Endothelial cell of umbilical vein (primary cell): ENCODE results near the gene ITGA3. TPM values are rescaled to one million over a fixed set of nuclear protein-coding genes. Genes with fewer than 3 reads are reported as not detected.

Source experiments
- BruUV-seq: library from RNA; stranded (reverse); fragments of 400-500 nt; replicated peaks from 2 replicates; lab custom pipeline; 2021; lab: Mats Ljungman, UMichigan
- CTCF ChIA-PET: fragments of 300-600, 350-600 bp; sonication (Branson Sonifier 250); formaldehyde crosslinking; loops from one replicate; lab custom pipeline; 2021; ENCODE audit warnings: antibody characterized with exemption, inconsistent platforms; lab: Charles Lee
- POLR2A ChIA-PET: fragments of 300-600, 350-600 bp; sonication (Branson Sonifier 250); formaldehyde crosslinking; loops from one replicate; lab custom pipeline; 2021; ENCODE audit warnings: antibody characterized with exemption, inconsistent platforms; lab: Charles Lee
- DNase-seq: peaks from one replicate; pipeline ENCODE4 v3.0.0-alpha.2; 2011; ENCODE audit warnings: low read depth, low spot score
- FAIRE-seq: peaks from 2 replicates; lab custom pipeline; 2011; peaks lifted over from hg19 to GRCh38; lab: Jason Lieb, UNC
- H2AFZ ChIP-seq: 2 replicates; pipeline ENCODE4 v1.6.0; 2012; ENCODE audit warnings: low read depth, low read length, control low read depth, inconsistent platforms
- H3K27ac ChIP-seq: 2 replicates; pipeline ENCODE4 v1.5.1; 2011; ENCODE audit warnings: low read depth, mild to moderate bottlenecking, control low read depth, low read length, moderate library complexity; ENCODE audit not compliant: insufficient read depth
- H3K27me3 ChIP-seq, 2 experiments: 2 replicates each; pipeline versions ENCODE4 v1.6.0 to v1.6.1; 2011; ENCODE audit warnings: low read length in 2 of 2, mixed read lengths in 1 of 2; ENCODE audit not compliant: control insufficient read depth in 2 of 2, insufficient read depth in 2 of 2
- H3K36me3 ChIP-seq, 2 experiments: 2 replicates in 1 of 2; 3 replicates in 1 of 2; pipeline ENCODE4 v1.5.1; 2011; ENCODE audit warnings: low read length in 2 of 2, mild to moderate bottlenecking in 1 of 2, moderate library complexity in 1 of 2; ENCODE audit not compliant: control insufficient read depth in 2 of 2, insufficient read depth in 2 of 2; ENCODE audit errors: extremely low read depth in 1 of 2
- H3K4me1 ChIP-seq: 3 replicates; pipeline ENCODE4 v1.5.1; 2011; ENCODE audit warnings: mild to moderate bottlenecking, low read length; ENCODE audit not compliant: control insufficient read depth, insufficient read depth; ENCODE audit errors: extremely low read depth
- H3K4me2 ChIP-seq: 2 replicates; pipeline ENCODE4 v1.6.1; 2011; ENCODE audit warnings: low read length, control low read depth, mixed read lengths; ENCODE audit not compliant: insufficient read depth
- H3K4me3 ChIP-seq, 3 experiments: fragments of 200-600 bp in 1 of 3; sonication (generic), shearing (Covaris generic) in 1 of 3; replicated peaks in 1 of 3; 2 replicates each; pipeline ENCODE4 v1.5.1; 2011 to 2016; ENCODE audit warnings: control low read depth in 3 of 3, low read length in 3 of 3, mild to moderate bottlenecking in 2 of 3, inconsistent platforms in 1 of 3, low read depth in 1 of 3, moderate library complexity in 1 of 3; ENCODE audit not compliant: insufficient read depth in 1 of 3
- H3K79me2 ChIP-seq: 2 replicates; pipeline ENCODE4 v1.6.0; 2012; ENCODE audit warnings: low read length, inconsistent platforms; ENCODE audit not compliant: control insufficient read depth, insufficient read depth
- H3K9ac ChIP-seq: replicated peaks from 2 replicates; pipeline ENCODE3; 2011; ENCODE audit warnings: low read length, control low read depth; ENCODE audit not compliant: insufficient read depth; ENCODE audit errors: extremely low read depth
- H3K9me1 ChIP-seq: replicated peaks from 3 replicates; pipeline ENCODE4 v1.6.0; 2011; ENCODE audit warnings: mild to moderate bottlenecking, low read length; ENCODE audit not compliant: control insufficient read depth, insufficient read depth; ENCODE audit errors: extremely low read depth
- H3K9me3 ChIP-seq: replicated peaks from 2 replicates; pipeline ENCODE4 v1.5.1; 2012; ENCODE audit warnings: low read length, inconsistent platforms; ENCODE audit not compliant: control insufficient read depth, insufficient read depth
- H4K20me1 ChIP-seq: replicated peaks from 2 replicates; pipeline ENCODE3; 2011; ENCODE audit warnings: mild to moderate bottlenecking, low read length; ENCODE audit not compliant: control insufficient read depth, insufficient read depth; ENCODE audit errors: extremely low read depth
- CTCF ChIP-seq, 2 donors: IDR thresholded peaks; 1 replicate in 1 of 2; 2 replicates in 1 of 2; pipeline ENCODE4 v1.5.1; 2011; ENCODE audit warnings: low read length in 2 of 2, mild to moderate bottlenecking in 2 of 2, moderate library complexity in 2 of 2, control low read depth in 1 of 2, inconsistent platforms in 1 of 2, low read depth in 1 of 2; ENCODE audit not compliant: insufficient read depth in 1 of 2; ENCODE audit errors: extremely low read depth in 1 of 2
- EZH2 ChIP-seq: IDR thresholded peaks from 2 replicates; pipeline ENCODE4 v1.6.1; 2012; ENCODE audit warnings: borderline replicate concordance, low read depth, mild to moderate bottlenecking, moderate library complexity, low read length, inconsistent platforms; ENCODE audit not compliant: severe bottlenecking
- FOS ChIP-seq: IDR thresholded peaks from 2 replicates; pipeline ENCODE4 v1.6.1; 2011; ENCODE audit warnings: mild to moderate bottlenecking, low read length, moderate library complexity, borderline replicate concordance; ENCODE audit not compliant: insufficient read depth
- GATA2 ChIP-seq: IDR thresholded peaks from 2 replicates; pipeline ENCODE4 v1.7.0; 2011; ENCODE audit warnings: low read depth, mild to moderate bottlenecking, moderate library complexity, mixed read lengths, low read length; ENCODE audit not compliant: insufficient read length, insufficient read depth
- JUN ChIP-seq: IDR thresholded peaks from 2 replicates; pipeline ENCODE4 v1.6.1; 2011; ENCODE audit warnings: borderline replicate concordance, low read depth; ENCODE audit not compliant: insufficient read length, insufficient read depth
- MAX ChIP-seq: IDR thresholded peaks from 2 replicates; pipeline ENCODE4 v1.6.1; 2011; ENCODE audit not compliant: insufficient read depth, insufficient read length
- MYC ChIP-seq: IDR thresholded peaks from one replicate; pipeline ENCODE4 v1.6.1; 2011; ENCODE audit warnings: mild to moderate bottlenecking, low read depth, low read length
- POLR2A ChIP-seq: IDR thresholded peaks from 2 replicates; pipeline ENCODE4 v1.6.1; 2012; ENCODE audit warnings: low read depth, mild to moderate bottlenecking, control low read depth, low read length
- POLR2AphosphoS5 ChIP-seq: IDR thresholded peaks from 2 replicates; pipeline ENCODE4 v1.6.1; 2012; ENCODE audit warnings: low read depth, mild to moderate bottlenecking, control low read depth, low read length, moderate library complexity; ENCODE audit not compliant: insufficient read depth
- dilution Hi-C: fragments of 300-500 bp; cut with MboI; formaldehyde crosslinking; loops from one replicate; pipeline ENCODE4 v1.15.0; 2019; ENCODE audit warnings: low sequenced_read_pairs; ENCODE audit not compliant: extremely low pct_ligation_motif_present
- intact Hi-C: fragments of 100-400 bp; cut with micrococcal nuclease; formaldehyde crosslinking; loops from one replicate; pipeline ENCODE4 v1.10.0; 2022
- polyA plus RNA-seq, 4 experiments: library from polyadenylated mRNA; depleted of rRNA in 3 of 4; stranded (reverse) in 3 of 4; unstranded in 1 of 4; fragments of >200 nt; gene quantifications; 2 replicates each; pipeline versions ENCODE4 v1.2.1 to v1.2.3, GENCODE V29; 2011 to 2012; ENCODE audit warnings: missing spikeins in 1 of 4
- total RNA-seq: library from RNA; stranded (reverse); gene quantifications from 2 replicates; pipeline ENCODE4 v1.2.3, GENCODE V29; 2021

ITGA3 gene
- total and polyA plus RNA-seq, 2 donors (not counting 3 experiments of a cell fraction or from before 2014, with no cell fraction given): 92.7 to 112 TPM

GRCh38 chr17:50113624-50114320 lies 57.9 kb downstream of the ITGA3 start:
- ChIA-PET POLR2A (no interaction called here), CTCF (interaction anchor here (0.7 to 4.6 kb wide), 12 partner anchors 10 to 84 kb away, joined by 3 to 57 read pairs (median 9); partner anchors contain the start of gene PDK2)
- Histone ChIP-seq H3K79me2 (no peaks in the 10 kb centered on the region), H3K9me1 (no peaks in the 10 kb centered on the region), H3K4me1 (no peaks in the 10 kb centered on the region), H3K36me3 (peaks cover 0 to 4% of the 10 kb centered on the region in 2 experiments), H3K9ac (no peak overlapping the region), H3K4me2 (no peak overlapping the region), H3K4me3 (no peak overlapping the region), H3K27ac (no peak overlapping the region), H3K9me3 (no peaks in the 10 kb centered on the region), H3K27me3 (no peaks in the 10 kb centered on the region), H4K20me1 (no peaks in the 10 kb centered on the region), H2AFZ (no peak overlapping the region)
- intact Hi-C loops: loop anchor here (10.0 kb wide), 1 partner anchor 151 kb away; no protein-coding TSS in a partner anchor
- FAIRE-seq (no peak), DNase-seq (no peak)
- dilution Hi-C loops: no loop called here
- no TSS peak for BruUV-seq
- TF ChIP-seq MYC: no peak
- TF ChIP-seq FOS: no peak
- no peak for TF ChIP-seq POLR2A
- no peak for TF ChIP-seq EZH2
- no peak for TF ChIP-seq JUN
- no peak for TF ChIP-seq CTCF (IDR thresholded peaks at IDR 0.05; ENCODE audit: extremely low read depth in 1 of 2, insufficient read depth in 1 of 2, low read depth in 1 of 2, low read length in 2 of 2)
- TF ChIP-seq MAX: no peak
- no peak for TF ChIP-seq POLR2AphosphoS5
- TF ChIP-seq GATA2: no peak
